Measurements from ENCODE around the gene TLE3.

TLE3 gene

DNA sequence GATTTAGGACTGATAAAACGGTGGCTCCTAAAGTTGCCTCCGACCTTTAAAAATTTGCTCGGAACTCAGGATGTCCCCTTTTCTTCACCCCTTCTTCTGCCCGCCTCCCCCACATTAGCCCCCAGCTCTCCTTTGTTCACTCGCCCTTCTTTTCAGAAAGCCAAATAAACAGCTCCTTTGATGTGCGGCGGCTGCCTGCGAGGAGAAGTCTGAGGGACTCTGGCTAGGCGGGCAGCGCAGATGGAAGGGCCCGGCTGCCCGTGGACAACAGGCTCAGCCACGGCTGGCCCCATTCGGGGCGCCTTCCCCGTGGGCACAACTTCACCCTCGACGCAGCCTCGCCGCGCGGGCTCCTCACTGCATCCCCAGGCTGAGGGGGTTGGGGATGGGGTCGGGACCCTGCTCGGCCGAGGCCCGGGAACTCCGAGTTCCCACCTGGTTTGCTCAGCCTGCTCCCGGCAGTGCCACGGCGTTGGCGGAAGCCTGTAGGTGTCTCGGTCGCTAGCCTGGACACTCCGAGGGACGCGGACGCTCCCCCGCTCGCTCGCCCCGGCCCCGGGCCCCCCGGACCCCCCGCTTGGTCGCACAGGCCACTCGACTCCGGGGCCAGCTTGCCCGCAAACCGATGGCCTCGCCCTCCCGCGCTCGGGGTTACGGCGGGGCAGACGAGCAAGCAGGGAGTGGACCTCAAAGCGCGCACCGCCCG lies 897 bp upstream of the TLE3 start:
- peak; percentile 24 to 53 for DNase-seq

DNA sequence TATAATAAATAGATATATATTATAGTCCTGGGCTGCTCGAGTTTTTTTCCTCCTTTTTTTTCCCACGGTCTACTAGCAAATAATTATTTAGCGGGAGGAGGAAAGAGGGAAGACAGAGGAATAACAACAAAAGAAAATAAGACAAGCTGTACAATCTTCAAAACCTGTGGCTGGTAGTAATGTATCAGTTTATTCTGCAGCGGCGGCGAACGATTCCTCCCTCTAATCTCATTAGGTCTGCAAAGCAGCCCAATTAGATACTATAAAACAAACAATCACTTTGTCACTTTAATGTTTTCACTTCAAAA lies 390 bp upstream of the TLE3 start:
- DNase-seq: no peak

DNA sequence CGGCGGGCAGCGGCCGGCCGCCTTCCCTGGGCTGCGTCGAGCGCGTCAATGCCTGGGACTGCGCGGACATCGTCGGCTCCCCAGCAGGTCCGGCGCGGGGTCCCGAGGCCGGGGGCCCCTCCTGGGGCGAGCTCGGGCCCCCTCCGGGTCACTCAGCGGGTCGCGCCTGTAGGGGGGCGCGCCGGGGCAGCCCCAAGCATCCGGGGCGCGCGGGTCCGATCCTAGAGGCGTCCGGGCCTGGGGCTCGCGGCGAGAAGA lies 725 bp downstream of the TLE3 start:
- DNase-seq: no peak

GRCh38 chr15:70096215-70097062 lies 1.3 kb downstream of the TLE3 start:
- DNase-seq: peak; percentile 36 to 61

GRCh38 chr15:70095408-70096214 lies 2.1 kb downstream of the TLE3 start:
- peak in 1 of 2 donors; percentile 57 for DNase-seq

GRCh38 chr15:70094690-70095311 lies 2.9 kb downstream of the TLE3 start:
- no peak for DNase-seq

DNA sequence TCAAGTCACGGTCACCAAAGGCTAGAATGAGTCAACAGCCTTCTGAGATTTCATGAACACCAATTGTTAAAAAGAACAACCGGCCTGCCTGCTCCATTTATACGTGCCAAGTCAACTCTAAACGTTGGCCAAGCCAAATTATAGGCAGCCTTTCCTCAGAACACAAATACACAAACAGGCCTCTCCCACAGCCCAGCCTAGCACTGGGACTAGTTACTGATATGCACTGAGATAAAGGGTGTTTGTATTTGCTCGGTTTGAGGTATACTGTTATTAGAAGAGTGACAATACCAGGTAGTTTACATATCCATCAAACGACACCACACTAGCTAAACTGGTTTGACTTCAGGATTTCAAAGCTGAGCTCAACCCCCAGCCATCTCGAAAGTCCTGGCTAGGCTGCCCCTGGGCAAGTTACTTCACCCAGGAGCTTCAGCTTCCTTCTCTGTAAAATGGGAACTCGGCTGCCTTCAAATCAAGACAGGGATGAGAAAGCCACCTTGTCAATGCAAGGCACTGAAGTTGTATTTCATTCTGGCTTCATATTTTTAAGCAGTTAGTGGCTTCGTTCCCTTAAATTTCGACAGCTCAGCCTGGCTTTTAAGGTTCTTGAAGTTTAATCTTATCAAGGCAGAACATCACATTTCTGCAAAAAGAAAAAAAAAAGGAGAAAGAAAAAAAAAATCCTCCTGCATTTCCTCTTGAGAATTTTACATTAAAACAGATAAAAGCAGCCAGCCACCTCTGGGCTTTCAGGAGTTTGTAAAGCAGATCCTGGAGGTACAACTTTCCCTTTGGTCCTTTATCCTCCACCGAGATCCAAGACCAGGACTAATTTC lies 4.0 kb downstream of the TLE3 start:
- DNase-seq: no peak

DNA sequence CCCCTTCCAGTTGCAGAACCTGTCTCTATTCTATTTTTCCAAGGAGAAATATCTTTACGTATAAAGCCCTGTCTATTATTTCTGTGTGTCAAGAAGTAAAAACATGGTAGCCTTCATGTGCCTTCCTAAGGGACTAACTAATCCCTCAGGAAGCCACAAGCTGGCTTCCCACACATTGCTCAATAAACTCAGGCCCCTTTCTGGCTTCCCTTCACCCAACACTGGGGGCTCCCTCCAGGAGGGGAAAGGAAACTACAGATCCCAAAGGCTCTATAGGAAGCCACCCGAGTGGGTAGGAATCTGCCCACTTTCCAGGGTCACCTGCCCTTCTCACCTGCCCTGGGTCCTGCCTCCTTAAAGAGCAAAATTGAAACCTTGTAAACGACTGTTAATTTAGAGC lies 4.6 kb downstream of the TLE3 start:
- no peak for DNase-seq

GRCh38 chr15:70092464-70093027 lies 5.2 kb downstream of the TLE3 start:
- DNase-seq: no peak

- DNase-seq: peak in 1 of 2 donors; percentile 36
These were observed 5.8 kb downstream of the TLE3 start for GRCh38 chr15:70091726-70092463.

GRCh38 chr15:70090436-70091296 lies 7.1 kb downstream of the TLE3 start:
- no peak for DNase-seq

GRCh38 chr15:70089692-70089971 lies 8.1 kb downstream of the TLE3 start:
- no peak for DNase-seq

DNA sequence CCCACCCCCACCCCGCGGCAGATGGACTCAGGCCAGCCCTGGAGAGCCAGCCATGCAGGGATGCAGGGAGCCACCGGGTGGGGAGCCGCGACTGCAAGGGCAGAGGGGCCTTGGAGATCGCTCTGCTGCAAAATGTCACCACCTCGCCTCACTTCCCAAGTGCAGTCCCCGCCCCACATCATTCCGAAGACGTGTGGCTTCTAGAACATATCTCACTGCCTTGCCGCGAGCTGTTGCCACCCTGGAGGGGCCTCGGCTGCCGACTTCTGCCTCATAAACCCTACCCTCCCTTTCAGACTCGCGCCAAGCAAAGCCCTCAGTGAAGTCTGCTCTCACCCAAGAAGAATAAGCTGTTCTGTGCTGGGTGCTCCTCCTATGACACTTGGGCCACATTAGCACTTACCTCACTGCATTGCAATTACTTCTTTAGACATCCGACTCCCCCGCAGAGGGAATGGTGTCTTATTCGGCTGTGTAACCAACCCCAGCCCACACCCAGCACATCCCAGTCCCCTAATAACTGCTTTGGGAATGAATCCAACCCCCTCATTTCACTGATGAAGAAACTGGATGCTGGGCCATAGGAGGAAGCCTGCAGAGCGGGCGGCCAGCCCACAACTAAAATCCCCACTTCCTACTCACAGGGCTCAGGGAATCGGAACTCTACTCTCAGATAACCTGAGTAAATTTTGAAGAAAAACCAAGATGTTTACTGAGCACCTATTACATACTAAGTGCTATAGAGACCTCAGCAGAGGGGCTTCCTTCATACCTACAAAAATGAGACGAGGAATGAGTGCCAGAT lies 8.6 kb downstream of the TLE3 start:
- DNase-seq: no peak

DNA sequence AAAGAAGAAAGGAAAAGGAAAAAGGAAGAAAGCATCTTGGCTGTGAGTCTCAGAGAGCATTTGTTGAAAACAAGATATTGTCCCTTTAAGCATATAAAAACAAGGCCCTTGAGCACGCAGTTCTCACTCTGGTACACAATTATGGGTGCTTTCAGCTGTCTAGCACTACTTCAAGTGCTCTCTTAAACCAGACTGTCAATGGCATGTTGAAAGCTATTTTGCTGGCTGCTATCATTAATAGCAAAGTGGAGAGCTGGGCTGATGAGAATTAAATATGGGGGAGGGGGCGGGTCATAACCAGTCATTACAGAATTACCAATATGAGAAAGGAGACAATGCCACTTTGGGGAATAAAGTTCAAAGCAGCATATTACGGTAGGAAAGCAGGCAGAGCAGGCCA lies 9.3 kb downstream of the TLE3 start:
- no peak for DNase-seq

DNA sequence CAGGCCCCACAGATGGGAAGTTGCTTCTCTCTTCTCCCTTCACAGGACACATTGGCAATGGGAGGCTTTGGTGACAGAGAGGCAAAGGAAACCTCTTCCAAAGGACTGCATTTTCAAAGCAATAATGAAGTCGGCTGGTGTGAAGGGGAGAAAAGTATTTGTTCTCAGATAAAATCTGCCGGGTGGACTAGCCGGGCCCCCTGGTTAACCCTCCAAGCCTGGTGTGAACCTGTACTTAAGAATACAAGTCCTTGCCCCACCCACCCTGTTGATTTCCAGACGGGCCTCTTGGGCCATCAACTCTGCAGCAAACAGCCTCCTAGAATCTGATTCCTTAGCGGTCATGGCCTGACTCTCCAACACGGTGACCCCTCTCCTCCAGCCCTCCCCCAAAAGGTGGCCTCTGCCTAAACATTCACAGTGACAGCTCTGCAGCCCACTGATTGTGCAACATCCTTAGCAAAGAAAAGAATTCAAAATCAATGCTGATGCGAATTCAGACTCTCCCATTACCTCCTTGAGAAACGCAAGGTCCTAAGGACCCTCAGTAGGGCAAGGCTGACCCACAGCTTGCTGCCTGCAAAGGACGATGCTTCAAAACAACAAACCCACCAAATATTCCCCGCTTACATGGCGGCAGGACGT lies 9.9 kb downstream of the TLE3 start:
- DNase-seq: no peak

- peak in 1 of 2 donors; percentile 28 for DNase-seq
These were observed 11.1 kb downstream of the TLE3 start for GRCh38 chr15:70086636-70087035.

GRCh38 chr15:70084461-70084860 lies 13.3 kb downstream of the TLE3 start:
- DNase-seq: no peak

- DNase-seq: peak in 1 of 2 donors; percentile 28
These were observed 13.8 kb downstream of the TLE3 start for GRCh38 chr15:70083946-70084345.

GRCh38 chr15:70083418-70083817 lies 14.3 kb downstream of the TLE3 start:
- no peak for DNase-seq
